Calu3 (cell line): Measurements from ENCODE around the gene HMGXB4. TPM values are rescaled to one million over a fixed set of nuclear protein-coding genes. Genes with fewer than 3 reads are reported as not detected.
A peak's percentile ranks its signal among the peaks of the same experiment; 100 is the strongest.

Experiments used
- BruUV-seq: library from RNA; stranded (reverse); fragments of 400-500 nt; replicated peaks from 2 replicates; lab custom pipeline; 2021; lab: Mats Ljungman, UMichigan
- CTCF ChIA-PET: fragments of 300-600 bp; sonication (Branson Sonifier 250); formaldehyde crosslinking; loops from one replicate; lab custom pipeline; 2022; ENCODE audit warnings: antibody characterized with exemption; lab: Charles Lee
- DNase-seq: peaks from one replicate; pipeline ENCODE4 v3.0.0; 2022
- H3K27ac Mint-ChIP-seq: one replicate; pipeline ENCODE4 v1.8.0; 2022; ENCODE audit warnings: mixed read lengths; ENCODE audit not compliant: unreplicated experiment
- H3K27me3 Mint-ChIP-seq: one replicate; pipeline ENCODE4 v1.8.0; 2022; ENCODE audit warnings: mixed read lengths; ENCODE audit not compliant: unreplicated experiment
- H3K36me3 Mint-ChIP-seq: one replicate; pipeline ENCODE4 v1.8.0; 2022; ENCODE audit warnings: mild to moderate bottlenecking, moderate library complexity, mixed read lengths; ENCODE audit not compliant: insufficient read depth, unreplicated experiment
- H3K4me1 Mint-ChIP-seq: one replicate; pipeline ENCODE4 v1.8.0; 2022; ENCODE audit warnings: mild to moderate bottlenecking, low read depth, mixed read lengths; ENCODE audit not compliant: unreplicated experiment
- H3K4me3 Mint-ChIP-seq: one replicate; pipeline ENCODE4 v1.8.0; 2022; ENCODE audit warnings: mild to moderate bottlenecking, low read depth, moderate library complexity, mixed read lengths; ENCODE audit not compliant: unreplicated experiment
- H3K9me3 Mint-ChIP-seq: one replicate; pipeline ENCODE4 v1.8.0; 2022; ENCODE audit warnings: low read depth, mixed read lengths; ENCODE audit not compliant: unreplicated experiment
- CTCF ChIP-seq: fragments of 200-600 bp; IDR thresholded peaks from one replicate; pipeline ENCODE4 v1.8.0; 2022; ENCODE audit warnings: antibody characterized with exemption; ENCODE audit not compliant: unreplicated experiment
- intact Hi-C: fragments of 100-400 bp; cut with micrococcal nuclease; formaldehyde crosslinking; loops from one replicate; pipeline ENCODE4 v1.10.0; 2022; ENCODE audit not compliant: unreplicated experiment
- total RNA-seq: library from RNA; stranded (reverse); gene quantifications from 2 replicates; pipeline ENCODE4 v1.2.3, GENCODE V29; 2022

Gene HMGXB4
- total RNA-seq, 1 experiment from 2014 or later: 37.5 TPM

GRCh38 chr22:35310556-35311550, 53.6 kb downstream of the HMGXB4 start:
- H3K27me3 Mint-ChIP-seq: no peaks in the 10 kb centered on the region
- no TSS peak for BruUV-seq
- intact Hi-C loops: no loop called here
- H3K36me3 Mint-ChIP-seq: peaks cover 34% of the 10 kb centered on the region
- peaks cover 3% of the 10 kb centered on the region for H3K9me3 Mint-ChIP-seq
- H3K4me1 Mint-ChIP-seq: peaks cover 76% of the 10 kb centered on the region
- peak; percentile 43 for DNase-seq
- no peak for TF ChIP-seq CTCF
- peak overlapping the region; percentile 99 for H3K27ac Mint-ChIP-seq
- CTCF ChIA-PET: interaction anchor here (0.5 to 4.6 kb wide), 5 partner anchors 9 to 1171 kb away, joined by 3 to 34 read pairs (median 5); partner anchors contain the start of gene TOM1
- H3K4me3 Mint-ChIP-seq: peak overlapping the region; percentile 56

GRCh38 chr22:35311551-35311999, 54.3 kb downstream of the HMGXB4 start:
- Mint-ChIP-seq H3K27ac (peak overlapping the region; percentile 99), H3K27me3 (no peaks in the 10 kb centered on the region), H3K36me3 (peaks cover 34% of the 10 kb centered on the region), H3K4me3 (peak overlapping the region; percentile 56), H3K9me3 (peaks cover 3% of the 10 kb centered on the region), H3K4me1 (peaks cover 70% of the 10 kb centered on the region)
- intact Hi-C loops: no loop called here
- no peak for TF ChIP-seq CTCF
- BruUV-seq: no TSS peak
- no peak for DNase-seq
- CTCF ChIA-PET: interaction anchor here (1.0 to 4.6 kb wide), 5 partner anchors 10 to 80 kb away, joined by 4 to 34 read pairs (median 5); partner anchors contain the start of gene TOM1

GRCh38 chr22:35312198-35313059, 55.1 kb downstream of the HMGXB4 start:
- H3K4me3 Mint-ChIP-seq: peak overlapping the region; percentile 59
- intact Hi-C loops: no loop called here
- CTCF ChIA-PET: interaction anchor here (0.5 to 4.6 kb wide), 5 partner anchors 10 to 1888 kb away, joined by 4 to 34 read pairs (median 4); partner anchors contain the start of gene TOM1
- peaks cover 62% of the 10 kb centered on the region for H3K4me1 Mint-ChIP-seq
- no TSS peak for BruUV-seq
- peaks cover 29% of the 10 kb centered on the region for H3K36me3 Mint-ChIP-seq
- no peaks in the 10 kb centered on the region for H3K27me3 Mint-ChIP-seq
- peak overlapping the region; percentile 99 for H3K27ac Mint-ChIP-seq
- H3K9me3 Mint-ChIP-seq: peaks cover 3% of the 10 kb centered on the region
- TF ChIP-seq CTCF: no peak
- DNase-seq: peak; percentile 80
